ENCODE data around the gene C6orf132. TPM values are rescaled to one million over a fixed set of nuclear protein-coding genes. Genes with fewer than 3 reads are reported as not detected.

Gene C6orf132
- total and polyA plus RNA-seq, 2 donors from 2014 or later = 5.6 to 42.7 TPM

DNA sequence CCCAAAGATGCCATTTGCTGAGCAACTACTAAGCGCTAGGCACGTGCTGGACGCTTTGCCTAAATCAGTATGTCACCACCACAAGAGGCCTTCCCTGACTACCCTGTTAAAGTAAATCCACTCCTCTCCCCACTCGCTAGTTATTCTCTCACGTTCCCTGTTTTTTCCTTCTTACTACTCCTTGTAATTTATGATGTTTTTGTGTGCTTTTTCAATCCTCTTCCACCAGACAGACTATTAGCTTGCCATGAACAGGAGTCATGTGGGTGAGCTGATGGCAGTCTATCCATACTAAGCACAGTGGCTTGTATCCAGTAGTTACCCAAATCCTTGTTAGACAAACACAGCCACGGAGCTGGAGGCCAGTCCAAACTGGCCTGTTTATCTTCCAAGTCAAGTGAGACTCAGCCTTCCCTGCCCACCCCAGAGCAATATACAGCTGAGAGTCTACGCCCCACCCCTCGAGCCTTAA is 41.2 kb downstream of the C6orf132 start:
- H3K4me3 ChIP-seq (ENCODE audit: low read length in 3 of 3) = no peak overlapping the region
- H3K9me3 ChIP-seq (ENCODE audit: control insufficient read depth in 2 of 3, insufficient read depth in 1 of 3, low read length in 3 of 3) = no peaks in the 10 kb centered on the region
- TF ChIP-seq, protein P1, sequence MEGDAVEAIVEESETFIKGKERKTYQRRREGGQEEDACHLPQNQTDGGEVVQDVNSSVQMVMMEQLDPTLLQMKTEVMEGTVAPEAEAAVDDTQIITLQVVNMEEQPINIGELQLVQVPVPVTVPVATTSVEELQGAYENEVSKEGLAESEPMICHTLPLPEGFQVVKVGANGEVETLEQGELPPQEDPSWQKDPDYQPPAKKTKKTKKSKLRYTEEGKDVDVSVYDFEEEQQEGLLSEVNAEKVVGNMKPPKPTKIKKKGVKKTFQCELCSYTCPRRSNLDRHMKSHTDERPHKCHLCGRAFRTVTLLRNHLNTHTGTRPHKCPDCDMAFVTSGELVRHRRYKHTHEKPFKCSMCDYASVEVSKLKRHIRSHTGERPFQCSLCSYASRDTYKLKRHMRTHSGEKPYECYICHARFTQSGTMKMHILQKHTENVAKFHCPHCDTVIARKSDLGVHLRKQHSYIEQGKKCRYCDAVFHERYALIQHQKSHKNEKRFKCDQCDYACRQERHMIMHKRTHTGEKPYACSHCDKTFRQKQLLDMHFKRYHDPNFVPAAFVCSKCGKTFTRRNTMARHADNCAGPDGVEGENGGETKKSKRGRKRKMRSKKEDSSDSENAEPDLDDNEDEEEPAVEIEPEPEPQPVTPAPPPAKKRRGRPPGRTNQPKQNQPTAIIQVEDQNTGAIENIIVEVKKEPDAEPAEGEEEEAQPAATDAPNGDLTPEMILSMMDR (IDR thresholded peaks at IDR 0.05; ENCODE audit: borderline replicate concordance, extremely low read depth, insufficient read depth) = no peak
- no peak overlapping the region for H3K9ac ChIP-seq (ENCODE audit: low read length in 3 of 3)
- no peak for FAIRE-seq
- no peaks in the 10 kb centered on the region for H3K36me3 ChIP-seq (ENCODE audit: control insufficient read depth in 2 of 3, insufficient read depth in 3 of 3, low read length in 3 of 3)
- H3K4me1 ChIP-seq (ENCODE audit: control insufficient read depth in 2 of 3, insufficient read depth in 2 of 3, low read depth in 1 of 3, low read length in 3 of 3) = peaks cover 0 to 2% (median 0%) of the 10 kb centered on the region in 3 donors
- no peaks in the 10 kb centered on the region for H3K27me3 ChIP-seq (ENCODE audit: control insufficient read depth, insufficient read depth, low read length)
- no peak for DNase-seq
- H3K27ac ChIP-seq (ENCODE audit: low read depth in 2 of 2, low read length in 2 of 2) = no peak overlapping the region
- intact Hi-C loops (cut with DNase I) = no loop called here

DNA sequence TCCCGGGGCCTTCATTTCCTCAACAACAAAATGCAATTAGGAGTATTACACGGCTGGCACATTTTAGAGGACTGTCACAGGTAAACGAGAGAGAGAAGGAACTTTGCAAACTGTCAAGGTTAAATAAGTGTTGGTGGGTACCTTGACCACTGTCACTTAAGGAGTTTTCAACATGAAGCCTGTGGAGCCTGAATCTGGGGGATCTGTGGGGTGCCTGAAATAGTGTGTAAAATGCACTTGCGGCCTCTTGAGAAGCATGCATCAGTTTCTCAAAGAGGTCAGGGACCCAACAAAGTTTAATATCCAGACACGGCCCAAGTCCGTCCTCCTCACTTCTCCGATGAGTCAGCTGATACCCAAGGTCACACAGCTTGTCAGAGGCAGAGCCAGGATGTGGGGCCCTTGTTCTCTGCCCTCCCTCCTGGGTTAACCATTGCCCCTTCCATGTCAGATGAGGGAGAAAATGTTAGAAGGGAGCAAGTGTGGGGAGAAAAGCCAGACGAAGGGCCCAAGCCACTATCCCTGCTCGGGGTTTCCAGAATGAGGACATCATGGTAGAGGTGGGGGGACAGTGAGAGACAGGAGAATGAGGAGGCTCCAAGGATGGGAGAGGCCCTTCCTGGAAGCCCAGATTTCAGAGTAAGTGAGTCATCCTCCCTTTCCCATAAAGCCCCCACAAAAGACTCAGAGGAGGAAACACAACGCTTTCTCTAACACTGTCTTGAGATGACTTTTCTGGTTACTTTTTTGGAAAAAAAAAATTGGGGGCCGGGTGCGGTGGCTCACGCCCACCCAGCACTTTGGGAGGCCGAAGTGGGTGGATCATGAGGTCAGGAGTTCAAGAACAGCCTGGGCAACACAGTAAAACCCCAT is 42.2 kb downstream of the C6orf132 start:
- Histone ChIP-seq H3K27ac (ENCODE audit: low read depth in 2 of 2, low read length in 2 of 2) (no peak overlapping the region), H3K9me3 (ENCODE audit: control insufficient read depth in 2 of 3, insufficient read depth in 1 of 3, low read length in 3 of 3) (no peaks in the 10 kb centered on the region), H3K27me3 (ENCODE audit: control insufficient read depth, insufficient read depth, low read length) (no peaks in the 10 kb centered on the region), H3K36me3 (ENCODE audit: control insufficient read depth in 2 of 3, insufficient read depth in 3 of 3, low read length in 3 of 3) (no peaks in the 10 kb centered on the region), H3K4me3 (ENCODE audit: low read length in 3 of 3) (no peak overlapping the region), H3K9ac (ENCODE audit: low read length in 3 of 3) (no peak overlapping the region), H3K4me1 (ENCODE audit: control insufficient read depth in 2 of 3, insufficient read depth in 2 of 3, low read depth in 1 of 3, low read length in 3 of 3) (peaks cover 0 to 2% (median 0%) of the 10 kb centered on the region in 3 donors)
- DNase-seq (no peak), FAIRE-seq (no peak)
- intact Hi-C loops (cut with DNase I) = no loop called here
- TF ChIP-seq, protein P1 (IDR thresholded peaks at IDR 0.05; ENCODE audit: borderline replicate concordance, extremely low read depth, insufficient read depth) = no peak

DNA sequence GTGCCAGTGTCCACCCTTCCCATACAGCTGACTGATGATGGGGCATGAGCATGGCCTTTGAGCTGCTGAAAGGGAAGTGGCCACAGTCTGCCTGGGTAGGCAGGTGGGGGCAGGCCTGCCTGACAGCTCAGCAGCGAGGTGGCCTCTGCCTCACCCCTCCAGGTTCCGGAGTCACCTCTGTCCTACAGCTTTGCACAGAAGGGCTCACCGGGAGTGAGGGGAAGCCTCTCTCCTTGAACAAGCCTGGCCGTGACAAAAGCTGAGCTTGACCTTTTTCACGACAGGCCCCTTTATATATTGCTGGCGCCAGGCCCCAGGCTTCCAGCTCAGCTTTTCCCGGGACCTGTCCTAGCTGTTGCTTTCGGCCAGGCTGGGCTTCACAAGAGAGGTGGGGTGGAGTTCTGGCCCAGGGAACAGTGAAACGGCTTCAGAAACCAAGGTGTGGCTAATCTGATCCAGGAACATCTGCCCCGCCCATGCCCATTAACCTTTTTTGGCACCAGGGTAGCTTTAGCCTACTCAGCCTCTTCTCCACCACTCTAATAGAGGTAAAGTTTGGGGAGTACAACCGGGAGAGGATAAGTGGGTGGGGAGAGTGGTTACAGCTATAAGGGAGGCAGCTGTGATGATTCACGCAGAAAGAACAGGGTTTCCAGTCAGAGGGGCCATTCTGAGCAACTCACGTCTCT is 42.9 kb downstream of the C6orf132 start:
- no peak overlapping the region for H3K27ac ChIP-seq (ENCODE audit: low read depth in 2 of 2, low read length in 2 of 2)
- no peaks in the 10 kb centered on the region for H3K9me3 ChIP-seq (ENCODE audit: control insufficient read depth in 2 of 3, insufficient read depth in 1 of 3, low read length in 3 of 3)
- FAIRE-seq (no peak), DNase-seq (peak in 1 of 5 donors; percentile 88)
- no peak overlapping the region for H3K4me3 ChIP-seq (ENCODE audit: low read length in 3 of 3)
- peaks cover 0 to 2% (median 0%) of the 10 kb centered on the region in 3 donors for H3K4me1 ChIP-seq (ENCODE audit: control insufficient read depth in 2 of 3, insufficient read depth in 2 of 3, low read depth in 1 of 3, low read length in 3 of 3)
- no peak overlapping the region for H3K9ac ChIP-seq (ENCODE audit: low read length in 3 of 3)
- no peaks in the 10 kb centered on the region for H3K27me3 ChIP-seq (ENCODE audit: control insufficient read depth, insufficient read depth, low read length)
- intact Hi-C loops (cut with DNase I) = no loop called here
- no peaks in the 10 kb centered on the region for H3K36me3 ChIP-seq (ENCODE audit: control insufficient read depth in 2 of 3, insufficient read depth in 3 of 3, low read length in 3 of 3)
- TF ChIP-seq, protein P1 (IDR thresholded peaks at IDR 0.05; ENCODE audit: borderline replicate concordance, extremely low read depth, insufficient read depth) = no peak
